HepG2 (cell line): Measurements from ENCODE around the gene DMXL2. TPM values are rescaled to one million over a fixed set of nuclear protein-coding genes. Genes with fewer than 3 reads are reported as not detected.
"Not testable (repeated sequence)": the region's sequence is repeated elsewhere in the genome, so short reads cannot be mapped to it uniquely, and the experiment has no call there.

Experiments
- ATAC-seq: fragments of 200-7000 bp; cut with Tn5 transposase; 3 replicates; pipeline ENCODE4 v1.9.1; 2020; ENCODE audit warnings: mild to moderate bottlenecking, moderate library complexity
- BruUV-seq: library from RNA; stranded (reverse); fragments of 400-500 nt; replicated peaks from 2 replicates; lab custom pipeline; 2021; lab: Mats Ljungman, UMichigan
- CTCF ChIA-PET: fragments of 300-600 bp; formaldehyde crosslinking; extraction: SDS; loops from one replicate; lab custom pipeline; 2021; ENCODE audit warnings: low total read pairs, inconsistent platforms, low intra/inter-chr PET ratio; lab: Yijun Ruan, JAX
- POLR2A ChIA-PET: fragments of 350-600 bp; sonication (Branson Sonifier 250); formaldehyde crosslinking; loops from one replicate; lab custom pipeline; 2020; ENCODE audit warnings: antibody characterized with exemption, inconsistent platforms; lab: Yijun Ruan, JAX
- DNase-seq: peaks from one replicate; pipeline ENCODE4 v3.0.0-alpha.2; 2015; ENCODE audit warnings: low spot score
- FAIRE-seq: peaks from 3 replicates; lab custom pipeline; 2011; peaks lifted over from hg19 to GRCh38; lab: Jason Lieb, UNC
- H2AFZ ChIP-seq: one replicate; pipeline ENCODE4 v1.6.1; 2011; ENCODE audit warnings: low read length, inconsistent platforms
- H3K27ac ChIP-seq: fragments of 300-600 bp; 3 replicates; pipeline ENCODE4 v1.8.0; 2011; ENCODE audit warnings: mixed run types, mild to moderate bottlenecking, mixed read lengths, low read length, inconsistent platforms; ENCODE audit not compliant: insufficient read depth; ENCODE audit errors: extremely low read length
- H3K27me3 ChIP-seq, 2 experiments: fragments of 200-600 bp in 1 of 2; 2 replicates in 1 of 2; 3 replicates in 1 of 2; pipeline versions ENCODE4 v1.6.0 to v1.8.0; 2011; ENCODE audit warnings: low read length in 2 of 2, mild to moderate bottlenecking in 2 of 2, moderate library complexity in 2 of 2, inconsistent platforms in 1 of 2; ENCODE audit not compliant: insufficient read depth in 2 of 2, control insufficient read depth in 1 of 2
- H3K36me3 ChIP-seq, 2 experiments: fragments of 200-600 bp in 1 of 2; replicated peaks in 1 of 2; 2 replicates in 1 of 2; 3 replicates in 1 of 2; pipeline versions ENCODE4 v1.5.1 to v1.8.0; 2011; ENCODE audit warnings: low read length in 2 of 2, inconsistent platforms in 1 of 2; ENCODE audit not compliant: insufficient read depth in 2 of 2, control insufficient read depth in 1 of 2
- H3K4me1 ChIP-seq: 2 replicates; pipeline ENCODE4 v1.5.1; 2012; ENCODE audit warnings: low read length, inconsistent platforms; ENCODE audit not compliant: insufficient read depth
- H3K4me2 ChIP-seq: 2 replicates; pipeline ENCODE4 v1.6.0; 2011; ENCODE audit warnings: low read depth, low read length, inconsistent platforms
- H3K4me3 ChIP-seq, 3 experiments: fragments of 200-600 bp in 1 of 3; sonication (generic), shearing (Covaris generic) in 1 of 3; replicated peaks in 1 of 3; 2 replicates each; pipeline ENCODE4 v1.5.1; 2011 to 2016; ENCODE audit warnings: low read length in 3 of 3, inconsistent platforms in 2 of 3, low read depth in 2 of 3, mild to moderate bottlenecking in 2 of 3, control low read depth in 1 of 3, mixed read lengths in 1 of 3; ENCODE audit not compliant: insufficient read depth in 1 of 3
- H3K79me2 ChIP-seq: one replicate; pipeline ENCODE4 v1.6.1; 2011; ENCODE audit warnings: low read length, inconsistent platforms; ENCODE audit not compliant: insufficient read depth
- H3K9ac ChIP-seq: 2 replicates; pipeline ENCODE4 v1.6.0; 2011; ENCODE audit warnings: mild to moderate bottlenecking, low read depth, low read length, inconsistent platforms; ENCODE audit not compliant: insufficient read depth
- H3K9me3 ChIP-seq: 2 replicates; pipeline ENCODE4 v1.5.1; 2012; ENCODE audit warnings: mild to moderate bottlenecking, low read length
- H4K20me1 ChIP-seq: 2 replicates; pipeline ENCODE4 v1.6.0; 2011; ENCODE audit warnings: inconsistent platforms, mild to moderate bottlenecking, low read length, moderate library complexity; ENCODE audit not compliant: insufficient read depth
- CREB1 ChIP-seq, 2 experiments: fragments of 450-650 bp in 1 of 2; IDR thresholded peaks; 2 replicates each; pipeline ENCODE4 v1.6.1; 2016 to 2017; ENCODE audit warnings: control low read depth in 1 of 2, mild to moderate bottlenecking in 1 of 2, missing compliant biosample characterization in 1 of 2, missing genetic modification characterization in 1 of 2
- ZNF33B ChIP-seq: sonication (generic); formaldehyde crosslinking; IDR thresholded peaks from 2 replicates; pipeline ENCODE4 v1.5.1; 2020; ENCODE audit warnings: mild to moderate bottlenecking, missing genetic modification reagents
- WGBS: methylation state at CpG from one replicate; pipeline ENCODE4 v1.1.6; 2017; ENCODE audit warnings: low lambda C conversion rate; 5-methylcytosine and 5-hydroxymethylcytosine counted together
- in situ Hi-C: cut with HindIII; loops from 2 replicates; pipeline ENCODE4 v1.10.0; 2017; ENCODE audit warnings: low pct_unique_long_range_greater_than_20kb; ENCODE audit not compliant: extremely low pct_ligation_motif_present
- intact Hi-C: fragments of 100-400 bp; cut with micrococcal nuclease; formaldehyde crosslinking; loops from one replicate; pipeline ENCODE4 v1.10.0; 2022; ENCODE audit not compliant: unreplicated experiment
- polyA plus RNA-seq, 8 experiments: library from polyadenylated mRNA; depleted of rRNA in 3 of 8; stranded (reverse) in 7 of 8; unstranded in 1 of 8; fragments of >200 nt; fragmentation: Illumina TruSeq in 4 of 8; extraction: Trizol in 4 of 8; gene quantifications; 2 replicates each; pipeline versions ENCODE4 v1.2.1 to v1.2.3, GENCODE V29; 2011 to 2016; ENCODE audit warnings: low read depth in 4 of 8, missing spikeins in 1 of 8, mixed read lengths in 1 of 8; ENCODE audit not compliant: insufficient read depth in 1 of 8
- total RNA-seq, 5 experiments: library from RNA; depleted of rRNA; stranded (reverse); fragments of >200 nt; fragmentation: Illumina TruSeq; extraction: Trizol; gene quantifications; 2 replicates each; pipeline ENCODE4 v1.2.3, GENCODE V29; 2016; ENCODE audit warnings: low read depth in 1 of 5
- TF ChIP-seq, protein P1 (sequence below): sonication (generic); formaldehyde crosslinking; conservative IDR thresholded peaks from 2 replicates; pipeline ENCODE4 v1.8.0; 2022; ENCODE audit warnings: low read depth, missing genetic modification reagents

DMXL2 gene
- total and polyA plus RNA-seq, 2 of the 13 experiments (the other 11 are each of a cell fraction or from before 2014, with no cell fraction given) = 11.6 to 15.3 TPM

- Histone ChIP-seq H3K9me3 (no peaks in the 10 kb centered on the region), H3K36me3 (no peaks in the 10 kb centered on the region), H4K20me1 (no peaks in the 10 kb centered on the region), H2AFZ (no peak overlapping the region), H3K4me2 (no peak overlapping the region), H3K4me1 (no peaks in the 10 kb centered on the region), H3K27ac (no peak overlapping the region), H3K4me3 (no peak overlapping the region), H3K9ac (no peak overlapping the region), H3K27me3 (no peaks in the 10 kb centered on the region), H3K79me2 (no peaks in the 10 kb centered on the region)
- no TSS peak for BruUV-seq
- POLR2A ChIA-PET = no interaction called here
- CTCF ChIA-PET = no interaction called here
- 10% methylated on average over 1 of the region's 1 CpG for WGBS
- intact Hi-C loops = no loop called here
- no peak for ATAC-seq
- no peak for DNase-seq
- TF ChIP-seq ZNF33B (CRISPR knock-in tag) (no peak), CREB1 (IDR thresholded peaks at IDR 0.05) (peak; percentile 53), CREB1 (CRISPR knock-in tag; IDR thresholded peaks at IDR 0.05) (no peak)
- TF ChIP-seq, protein P1, sequence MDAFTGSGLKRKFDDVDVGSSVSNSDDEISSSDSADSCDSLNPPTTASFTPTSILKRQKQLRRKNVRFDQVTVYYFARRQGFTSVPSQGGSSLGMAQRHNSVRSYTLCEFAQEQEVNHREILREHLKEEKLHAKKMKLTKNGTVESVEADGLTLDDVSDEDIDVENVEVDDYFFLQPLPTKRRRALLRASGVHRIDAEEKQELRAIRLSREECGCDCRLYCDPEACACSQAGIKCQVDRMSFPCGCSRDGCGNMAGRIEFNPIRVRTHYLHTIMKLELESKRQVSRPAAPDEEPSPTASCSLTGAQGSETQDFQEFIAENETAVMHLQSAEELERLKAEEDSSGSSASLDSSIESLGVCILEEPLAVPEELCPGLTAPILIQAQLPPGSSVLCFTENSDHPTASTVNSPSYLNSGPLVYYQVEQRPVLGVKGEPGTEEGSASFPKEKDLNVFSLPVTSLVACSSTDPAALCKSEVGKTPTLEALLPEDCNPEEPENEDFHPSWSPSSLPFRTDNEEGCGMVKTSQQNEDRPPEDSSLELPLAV (CRISPR knock-in tag) = no peak
- FAIRE-seq = no peak
- in situ Hi-C loops = no loop called here
These were observed 197.8 kb downstream of the DMXL2 start for GRCh38 chr15:51424780-51425179.

- DNase-seq, H3K4me2 ChIP-seq, H3K4me3 ChIP-seq, H3K27ac ChIP-seq, H3K9me3 ChIP-seq, in situ Hi-C loops, intact Hi-C loops, H3K9ac ChIP-seq, BruUV-seq, H4K20me1 ChIP-seq, ATAC-seq, H3K36me3 ChIP-seq, H2AFZ ChIP-seq, FAIRE-seq, H3K79me2 ChIP-seq, H3K4me1 ChIP-seq, CTCF ChIA-PET, POLR2A ChIA-PET, H3K27me3 ChIP-seq: not testable (repeated sequence)
- 85% methylated on average over 8 of the region's 16 CpGs for WGBS
These were observed 199.5 kb downstream of the DMXL2 start for GRCh38 chr15:51423040-51423439.
